ENCODE results near the gene ZNF112. TPM values are rescaled to one million over a fixed set of nuclear protein-coding genes. Genes with fewer than 3 reads are reported as not detected.
"Not testable (repeated sequence)": the region's sequence is repeated elsewhere in the genome, so short reads cannot be mapped to it uniquely, and the experiment has no call there.

The ZNF112 gene
- 1 to 10 TPM; 2.7 to 4.7 (median 3.8) TPM for total RNA-seq
- 1 to 10 TPM in 2 of 3 donors, under 1 TPM in 1; 0.62 to 1.3 (median 1.0) TPM for polyA plus RNA-seq
- long read RNA-seq, donor 1, partial matches to known transcripts, result 0 of 3 reads
- long read RNA-seq, donor 1, other reads (novel, unspliced or antisense), result 0 of 3 reads
- long read RNA-seq, donor 2, result 0 reads

DNA sequence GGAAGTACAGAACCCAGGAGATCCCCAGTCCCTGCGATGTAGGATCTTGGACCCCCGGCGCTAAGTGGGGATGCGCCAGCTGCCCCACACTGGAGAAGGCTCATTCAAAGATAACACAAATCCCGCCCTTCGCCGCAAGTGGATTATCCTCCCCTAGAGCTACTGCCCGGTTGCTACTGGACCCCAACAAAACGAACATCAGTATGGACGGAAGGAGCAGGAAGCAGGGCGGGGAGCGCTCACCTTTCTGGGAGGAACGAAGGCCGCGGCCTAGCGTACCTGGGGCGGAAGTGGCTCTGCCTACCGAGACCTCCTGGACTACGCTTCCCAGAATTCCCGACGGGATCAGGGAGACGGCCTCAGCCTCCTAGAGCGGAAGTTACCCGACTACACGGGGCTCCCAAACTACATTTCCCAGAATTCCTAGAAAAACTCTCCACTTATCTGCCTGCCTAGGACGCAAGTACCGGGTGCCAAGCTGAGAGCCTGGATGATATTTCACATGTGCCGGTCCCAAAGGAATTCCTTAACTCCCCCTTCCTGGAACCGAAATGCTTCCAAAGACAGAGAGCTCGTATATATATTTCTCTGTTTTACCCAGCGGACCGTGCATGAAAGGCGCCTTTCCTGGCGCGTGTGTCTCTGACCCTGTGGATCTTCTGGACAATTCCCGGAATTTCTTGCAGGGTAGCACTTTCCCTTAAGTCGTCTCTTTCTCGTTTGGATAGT lies at the start of gene ZNF112:
Gene ZNF112, minus strand, starts transcription at position 298 of the 729 bp plus-strand sequence. CDS start 16,141 bp downstream, outside the sequence.
- TF ChIP-seq, protein P1, sequence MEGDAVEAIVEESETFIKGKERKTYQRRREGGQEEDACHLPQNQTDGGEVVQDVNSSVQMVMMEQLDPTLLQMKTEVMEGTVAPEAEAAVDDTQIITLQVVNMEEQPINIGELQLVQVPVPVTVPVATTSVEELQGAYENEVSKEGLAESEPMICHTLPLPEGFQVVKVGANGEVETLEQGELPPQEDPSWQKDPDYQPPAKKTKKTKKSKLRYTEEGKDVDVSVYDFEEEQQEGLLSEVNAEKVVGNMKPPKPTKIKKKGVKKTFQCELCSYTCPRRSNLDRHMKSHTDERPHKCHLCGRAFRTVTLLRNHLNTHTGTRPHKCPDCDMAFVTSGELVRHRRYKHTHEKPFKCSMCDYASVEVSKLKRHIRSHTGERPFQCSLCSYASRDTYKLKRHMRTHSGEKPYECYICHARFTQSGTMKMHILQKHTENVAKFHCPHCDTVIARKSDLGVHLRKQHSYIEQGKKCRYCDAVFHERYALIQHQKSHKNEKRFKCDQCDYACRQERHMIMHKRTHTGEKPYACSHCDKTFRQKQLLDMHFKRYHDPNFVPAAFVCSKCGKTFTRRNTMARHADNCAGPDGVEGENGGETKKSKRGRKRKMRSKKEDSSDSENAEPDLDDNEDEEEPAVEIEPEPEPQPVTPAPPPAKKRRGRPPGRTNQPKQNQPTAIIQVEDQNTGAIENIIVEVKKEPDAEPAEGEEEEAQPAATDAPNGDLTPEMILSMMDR (IDR thresholded peaks at IDR 0.05 in 8 of 11, conservative IDR thresholded peaks at IDR 0.05 in 3 of 11), result no peak
- TF ChIP-seq POLR2AphosphoS5 (IDR thresholded peaks at IDR 0.05), result peak; percentile 59 to 83 (median 75)
- no peaks in the 10 kb centered on the region for H3K36me3 ChIP-seq
- H3K9me3 ChIP-seq, result peaks cover 0 to 69% (median 43%) of the 10 kb centered on the region in 8 donors
- peak within 1 kb of the TSS in 6 of 8 donors; percentile 48 to 71 (median 60) for H3K27ac ChIP-seq
- intact Hi-C loops (cut with DNase I; ENCODE audit: low total_unique reads), result no loop called here
- no peaks in the 10 kb centered on the region for H3K27me3 ChIP-seq (replicated peaks in 1 of 7)
- peaks cover 0 to 14% (median 4%) of the 10 kb centered on the region in 6 donors for H3K4me1 ChIP-seq
- peak within 1 kb of the TSS; percentile 42 to 71 (median 48) for H3K4me3 ChIP-seq
- 8 to 16% (median 9%) methylated on average over 30 to 38 of the region's 38 CpGs for WGBS, 5 donors
- peak; percentile 85 for DNase-seq

DNA sequence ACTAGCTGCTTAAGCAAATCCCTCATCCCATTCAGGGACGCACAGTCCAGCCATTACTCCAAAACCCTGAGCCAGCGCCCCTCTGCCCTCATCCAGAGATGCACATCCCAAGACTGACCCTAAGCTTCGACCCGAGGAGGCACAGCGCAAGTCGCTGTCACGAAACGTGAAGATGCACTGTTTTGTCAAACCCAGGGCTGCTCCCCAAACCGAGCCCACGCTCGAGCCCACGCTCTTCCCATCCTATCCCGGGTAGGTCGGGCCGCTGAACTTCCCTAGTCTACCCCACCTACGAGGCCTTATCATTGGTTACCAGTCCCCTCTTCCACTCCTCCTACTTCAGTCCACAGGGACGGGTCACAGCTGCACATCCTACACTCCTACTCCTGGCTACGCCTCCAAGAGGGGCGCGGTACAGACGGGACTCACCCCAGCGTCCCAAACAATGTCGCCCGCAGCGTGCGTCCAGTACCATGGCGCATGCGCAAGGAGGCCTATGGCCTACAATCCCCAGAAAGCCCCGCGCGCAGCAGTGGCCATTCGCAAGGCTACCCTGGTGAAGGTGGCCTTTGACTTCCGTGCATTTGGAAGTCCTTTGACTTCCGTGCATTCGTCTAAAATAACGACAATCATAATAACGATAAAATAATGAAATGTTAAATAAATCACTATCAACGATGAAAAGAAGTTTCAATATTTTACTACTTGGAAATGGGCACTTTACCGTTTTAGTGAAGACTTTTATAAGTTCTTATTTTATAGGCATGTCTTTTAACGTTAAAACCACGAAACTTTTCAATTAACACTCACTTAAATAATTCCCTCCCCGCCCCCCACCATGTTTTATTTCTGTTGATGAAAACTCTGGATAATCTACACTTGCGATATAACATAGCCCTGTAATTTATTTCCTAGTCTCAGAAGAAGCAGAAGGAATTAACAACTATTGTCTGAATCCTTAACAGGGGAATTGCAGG lies 44.9 kb upstream of the ZNF112 start, which contains the start of gene ZNF285:
Gene ZNF285, minus strand, starts transcription at position 470 of the 977 bp plus-strand sequence. CDS start 4,395 bp downstream, outside the sequence.
- peaks cover 0 to 7% (median 0%) of the 10 kb centered on the region in 6 donors for H3K4me1 ChIP-seq
- peak within 1 kb of the TSS in 3 of 8 donors; percentile 28 to 58 (median 29) for H3K27ac ChIP-seq
- peaks cover 0 to 14% (median 8%) of the 10 kb centered on the region in 6 donors for H3K36me3 ChIP-seq
- peak; percentile 70 to 79 (median 76) for TF ChIP-seq POLR2AphosphoS5 (IDR thresholded peaks at IDR 0.05)
- no peak for TF ChIP-seq POLR2A (IDR thresholded peaks at IDR 0.05)
- intact Hi-C loops (cut with DNase I; ENCODE audit: low total_unique reads), result no loop called here
- peak; percentile 92 for DNase-seq
- peak within 1 kb of the TSS; percentile 30 to 83 (median 56) for H3K4me3 ChIP-seq
- 7 to 14% (median 10%) methylated on average over 39 to 43 of the region's 43 CpGs for WGBS, 5 donors
- no peaks in the 10 kb centered on the region for H3K27me3 ChIP-seq (replicated peaks in 1 of 7)
- H3K9me3 ChIP-seq, result peaks cover 0 to 97% (median 78%) of the 10 kb centered on the region in 8 donors

DNA sequence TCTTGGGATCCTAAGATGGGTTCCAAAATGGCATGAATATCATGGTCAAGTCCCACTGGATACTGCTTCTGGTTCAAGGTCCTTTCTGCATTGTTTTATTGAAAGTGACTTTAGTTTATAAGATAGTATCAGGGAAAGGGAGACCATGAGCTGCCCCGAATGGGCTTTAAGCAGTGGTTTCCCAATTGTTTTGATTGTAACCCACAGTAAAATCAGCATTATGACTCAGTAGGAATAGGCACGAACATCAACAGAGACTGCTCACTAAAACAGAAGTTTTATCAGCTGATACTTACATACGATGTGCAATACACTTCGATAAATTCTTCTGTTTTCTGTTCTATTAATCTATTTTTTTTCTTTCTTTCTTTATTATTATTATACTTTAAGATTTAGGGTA lies 32.8 kb upstream of the ZNF112 start:
- Histone ChIP-seq H3K36me3 (peaks cover 3 to 78% (median 53%) of the 10 kb centered on the region in 6 donors), H3K9me3 (peaks cover 0 to 98% (median 90%) of the 10 kb centered on the region in 8 donors)
- H3K27ac ChIP-seq; H3K4me1 ChIP-seq; H3K4me3 ChIP-seq; DNase-seq; H3K27me3 ChIP-seq (replicated peaks in 1 of 7); intact Hi-C loops (cut with DNase I; ENCODE audit: low total_unique reads): not testable (repeated sequence)
- WGBS, 5 donors, result 90 to 99% (median 95%) methylated on average over 4 of the region's 4 CpGs

DNA sequence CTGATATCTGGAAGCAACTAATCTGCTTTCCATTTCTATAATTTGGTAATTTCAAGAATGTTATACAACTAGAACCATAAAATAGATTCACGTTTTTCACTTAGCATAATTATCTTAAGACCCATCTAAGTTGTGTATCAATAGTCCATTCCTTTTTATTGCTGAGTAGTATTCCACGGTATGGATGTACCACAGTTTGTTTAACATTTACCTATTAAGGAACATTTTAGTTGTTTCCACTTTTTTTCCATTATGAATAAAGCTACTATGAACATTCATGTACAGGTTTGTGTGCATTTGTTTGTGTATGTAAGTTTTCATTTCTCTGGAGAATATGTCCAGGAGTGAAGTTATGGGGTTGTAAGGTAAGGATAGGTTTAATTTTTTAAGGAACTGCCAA lies 18.3 kb upstream of the ZNF112 start:
- no peaks in the 10 kb centered on the region for H3K36me3 ChIP-seq
- DNase-seq, result no peak
- H3K27ac ChIP-seq, result no peak overlapping the region
- H3K9me3 ChIP-seq, result peaks cover 2 to 92% (median 81%) of the 10 kb centered on the region in 8 donors
- no peak overlapping the region for H3K4me3 ChIP-seq
- H3K27me3 ChIP-seq (replicated peaks in 1 of 7), result no peaks in the 10 kb centered on the region
- TF ChIP-seq POLR2AphosphoS5 (IDR thresholded peaks at IDR 0.05) (no peak), POLR2A (IDR thresholded peaks at IDR 0.05) (no peak)
- TF ChIP-seq, protein P1 (IDR thresholded peaks at IDR 0.05 in 8 of 11, conservative IDR thresholded peaks at IDR 0.05 in 3 of 11), result no peak
- H3K4me1 ChIP-seq, result no peaks in the 10 kb centered on the region
- intact Hi-C loops (cut with DNase I; ENCODE audit: low total_unique reads), result no loop called here
- 46 to 54% (median 51%) methylated on average over 2 of the region's 2 CpGs for WGBS, 5 donors
